Hippocampal formation (tissue), 2 donors: ENCODE measurements around the gene PTK7.

Experiments used
- DNase-seq, 2 donors: peaks; one replicate each; lab custom pipeline; 2025; lab: John Stamatoyannopoulos, UW

Gene PTK7

DNA sequence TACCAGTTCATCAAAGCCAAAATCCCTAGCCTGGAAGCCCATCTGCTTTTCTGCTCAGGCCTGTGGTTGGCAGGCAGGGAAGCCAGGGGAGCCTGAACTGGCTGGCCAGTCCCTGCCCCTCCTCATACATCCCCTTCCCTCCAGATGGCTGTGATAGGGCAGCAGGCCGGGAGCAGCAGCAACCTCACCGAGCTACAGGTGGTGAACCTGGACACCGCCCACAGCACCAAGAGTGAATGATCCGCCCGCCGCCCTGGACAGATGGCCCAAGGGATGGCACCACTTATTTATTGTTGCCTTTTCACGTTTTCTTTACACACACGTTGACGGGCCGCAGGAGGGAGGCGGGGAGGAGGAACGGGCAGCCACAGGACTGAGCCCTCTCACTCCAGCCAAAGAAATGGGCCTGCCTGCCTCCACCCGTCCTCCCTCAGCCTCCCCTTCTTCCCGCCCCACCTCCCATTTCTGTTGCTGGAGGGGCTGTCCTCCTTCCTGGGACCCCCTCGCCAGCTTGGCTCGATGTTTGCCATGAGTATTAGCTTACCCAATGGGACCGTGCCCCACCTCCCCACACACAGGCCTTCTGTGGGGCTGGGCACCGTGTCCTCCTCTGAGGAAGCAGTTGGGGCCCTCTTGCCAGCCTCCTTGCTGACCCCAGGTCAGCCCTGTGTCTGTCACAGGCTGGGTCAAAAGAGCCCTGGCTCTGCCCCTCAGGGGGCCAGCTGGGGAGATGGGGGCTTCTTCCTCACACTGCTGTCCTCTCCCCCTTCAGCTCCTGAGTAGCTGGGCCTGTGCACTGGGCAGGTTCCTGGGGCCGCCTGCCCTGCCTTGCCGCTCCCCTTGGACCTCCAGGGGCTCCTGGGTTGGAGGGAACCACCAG is 103.1 kb downstream of the PTK7 start:
- no peak for DNase-seq

DNA sequence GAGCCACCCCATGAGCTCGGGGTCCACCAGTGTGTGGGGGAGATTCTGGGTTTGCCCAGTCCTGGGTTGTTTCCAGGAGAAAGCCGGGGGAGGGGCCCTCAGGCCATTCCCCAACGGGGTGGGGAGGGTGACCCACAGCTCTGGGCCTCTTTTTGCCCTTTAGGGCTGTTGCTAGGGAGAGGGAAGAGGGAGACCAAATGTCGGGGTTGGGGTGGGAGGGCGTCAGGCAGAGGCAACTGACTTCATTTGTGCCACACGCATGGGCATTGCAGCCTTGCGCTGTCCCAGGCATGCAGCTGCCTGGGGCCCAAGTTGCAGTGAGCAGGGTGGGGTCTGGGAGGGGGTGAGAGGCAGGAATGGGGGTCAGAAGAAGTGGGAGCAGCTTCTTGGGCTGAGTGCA is 103.9 kb downstream of the PTK7 start:
- DNase-seq = no peak

DNA sequence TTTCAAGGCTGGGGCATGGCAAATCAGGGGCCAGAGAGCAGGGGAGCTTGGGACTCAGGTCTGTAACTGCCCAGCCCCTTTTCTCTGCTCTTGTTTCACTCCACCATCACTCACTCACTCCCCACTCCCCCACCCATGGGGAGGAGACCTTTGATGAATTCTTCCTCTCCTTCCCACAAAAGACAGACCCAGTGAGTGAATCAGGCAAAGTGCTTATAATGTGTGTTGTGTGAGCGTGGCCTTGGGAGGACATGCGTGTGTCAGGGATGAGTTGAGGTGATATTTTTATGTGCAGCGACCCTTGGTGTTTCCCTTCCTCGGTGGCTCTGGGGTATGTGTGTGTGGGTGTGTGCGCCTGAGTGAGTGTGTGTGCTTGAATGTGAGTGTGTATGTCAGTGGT is 104.9 kb downstream of the PTK7 start:
- no peak for DNase-seq

DNA sequence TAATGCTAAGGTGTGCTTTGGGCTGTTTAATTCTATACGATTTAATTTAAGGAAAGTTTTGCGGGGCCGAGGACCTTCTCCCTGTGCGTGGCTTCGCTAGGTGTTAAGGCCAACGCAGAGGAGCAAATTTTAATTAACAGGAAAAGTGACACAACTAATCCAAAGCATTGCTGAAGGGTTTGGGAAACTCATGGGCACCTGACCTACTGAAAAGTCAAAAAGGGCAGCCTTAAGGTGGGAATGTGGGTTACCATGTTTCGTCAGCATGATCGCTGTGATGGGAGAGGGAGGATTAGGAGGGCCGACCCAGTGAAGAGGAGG is 105.5 kb downstream of the PTK7 start:
- DNase-seq = no peak

DNA sequence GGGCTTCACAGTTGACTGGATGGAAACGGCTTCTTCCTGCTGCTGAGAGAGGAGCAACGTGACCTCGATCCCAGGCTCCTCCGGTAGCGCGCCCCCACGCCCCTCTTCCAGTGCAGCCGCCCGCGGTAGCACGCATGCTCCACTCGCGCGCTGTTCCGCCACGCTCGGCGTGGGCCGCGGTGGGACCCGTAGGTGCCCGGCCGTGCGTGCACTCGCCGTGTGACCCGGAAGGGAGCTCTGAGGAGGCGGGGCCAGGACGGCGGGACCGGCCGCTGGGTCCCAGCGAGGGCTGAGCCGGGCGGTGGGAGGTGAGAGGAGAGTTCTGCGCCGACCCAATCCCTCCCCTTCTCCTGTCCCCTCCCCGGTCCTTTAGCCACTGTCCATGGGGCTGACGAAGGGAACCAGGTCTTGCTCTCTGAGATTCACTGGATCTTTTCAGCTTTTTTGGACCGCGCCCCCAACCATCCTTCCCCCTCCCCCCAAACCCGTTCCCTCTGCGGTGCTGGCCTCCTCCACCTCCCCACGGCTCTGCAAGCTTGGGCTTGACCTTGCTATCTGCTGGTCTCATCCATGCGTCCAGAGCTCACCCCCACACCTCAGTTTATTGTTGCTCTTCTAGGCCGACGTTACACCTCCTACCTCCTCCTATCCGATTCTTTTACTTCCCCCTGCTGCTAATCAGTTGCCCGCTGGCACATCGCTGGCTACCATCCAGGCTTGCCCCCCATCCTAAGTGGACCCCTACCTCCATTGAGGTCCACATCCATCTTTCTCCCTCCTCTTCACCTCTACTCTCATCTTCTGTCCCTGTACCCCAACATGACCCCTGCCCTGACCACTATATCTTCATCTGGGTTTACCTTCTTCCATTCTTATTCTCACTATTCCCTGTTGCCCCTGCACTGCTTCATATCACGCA is 106.1 kb downstream of the PTK7 start, which contains the start of gene CUL9:
Gene CUL9 (plus strand): TSS at position 255 of the 919 bp plus-strand sequence. CDS start 2,115 bp downstream, outside the sequence.
- DNase-seq = peak; percentile 73 to 81

DNA sequence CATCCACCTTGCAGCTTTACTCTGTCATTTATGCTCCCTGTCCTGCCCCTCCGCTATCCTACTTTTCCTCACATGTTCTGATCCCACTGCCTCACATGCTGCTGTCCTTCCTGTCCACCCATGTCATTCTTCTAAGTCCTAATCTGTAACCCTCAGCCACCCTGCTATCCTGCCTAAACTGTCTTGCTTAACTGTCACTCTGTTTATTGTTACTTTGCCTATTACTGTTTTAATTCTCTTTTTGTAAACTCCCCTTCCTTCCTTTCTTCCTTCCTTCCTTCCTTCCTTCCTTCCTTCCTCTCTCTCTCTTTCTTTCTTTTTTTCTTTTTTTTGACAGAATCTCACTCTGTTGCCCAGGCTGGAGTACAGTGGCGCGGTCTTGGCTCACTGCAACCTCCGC is 107.3 kb downstream of the PTK7 start:
- DNase-seq = no peak

DNA sequence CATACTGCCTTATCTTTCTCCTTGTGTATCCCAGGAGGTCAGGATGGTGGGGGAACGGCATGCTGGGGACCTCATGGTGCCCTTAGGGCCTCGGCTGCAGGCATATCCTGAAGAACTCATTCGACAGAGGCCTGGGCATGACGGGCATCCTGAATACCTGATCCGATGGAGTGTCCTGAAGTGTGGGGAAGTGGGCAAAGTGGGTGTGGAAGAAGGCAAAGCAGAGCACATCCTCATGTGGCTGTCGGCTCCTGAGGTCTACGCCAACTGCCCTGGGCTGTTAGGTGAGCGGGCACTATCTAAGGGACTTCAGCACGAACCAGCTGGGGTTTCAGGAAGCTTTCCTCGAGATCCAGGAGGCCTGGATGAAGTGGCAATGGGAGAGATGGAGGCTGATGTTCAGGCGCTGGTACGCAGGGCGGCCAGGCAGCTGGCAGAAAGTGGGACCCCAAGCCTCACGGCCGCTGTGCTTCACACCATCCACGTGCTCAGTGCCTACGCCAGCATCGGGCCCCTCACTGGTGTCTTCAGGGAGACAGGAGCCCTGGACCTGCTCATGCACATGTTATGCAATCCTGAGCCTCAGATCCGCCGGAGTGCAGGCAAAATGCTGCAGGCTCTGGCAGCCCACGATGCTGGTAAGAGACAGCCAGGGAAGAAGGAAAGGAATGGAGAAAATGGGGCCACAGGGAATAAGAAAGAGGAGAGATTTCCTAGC is 108.3 kb downstream of the PTK7 start:
- DNase-seq = no peak

DNA sequence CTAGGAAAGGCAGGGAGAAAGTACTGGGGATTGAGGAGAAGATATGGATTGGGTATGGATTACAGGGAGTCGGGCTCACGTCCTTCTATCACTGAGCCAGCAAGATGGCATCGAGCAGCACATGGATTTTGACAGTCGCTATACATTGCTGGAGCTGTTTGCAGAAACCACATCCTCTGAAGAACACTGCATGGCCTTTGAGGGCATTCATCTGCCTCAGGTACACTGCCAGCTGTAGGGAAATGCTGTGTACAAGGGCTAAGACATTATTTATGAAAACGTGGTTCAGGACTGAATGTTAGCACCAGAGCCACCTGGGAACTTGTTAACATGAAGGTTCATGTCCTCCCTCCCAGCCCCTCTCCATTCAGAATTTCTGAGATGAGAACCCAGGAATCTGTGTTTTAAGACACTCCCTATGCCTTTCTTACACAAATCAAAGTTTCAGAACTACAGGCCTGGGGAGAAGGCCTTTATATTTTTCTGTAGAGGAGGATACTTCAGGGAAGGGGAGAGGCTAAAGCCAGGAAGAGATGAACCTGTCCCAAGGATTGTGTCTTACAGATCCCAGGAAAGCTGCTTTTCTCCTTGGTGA is 109.4 kb downstream of the PTK7 start:
- DNase-seq = no peak

DNA sequence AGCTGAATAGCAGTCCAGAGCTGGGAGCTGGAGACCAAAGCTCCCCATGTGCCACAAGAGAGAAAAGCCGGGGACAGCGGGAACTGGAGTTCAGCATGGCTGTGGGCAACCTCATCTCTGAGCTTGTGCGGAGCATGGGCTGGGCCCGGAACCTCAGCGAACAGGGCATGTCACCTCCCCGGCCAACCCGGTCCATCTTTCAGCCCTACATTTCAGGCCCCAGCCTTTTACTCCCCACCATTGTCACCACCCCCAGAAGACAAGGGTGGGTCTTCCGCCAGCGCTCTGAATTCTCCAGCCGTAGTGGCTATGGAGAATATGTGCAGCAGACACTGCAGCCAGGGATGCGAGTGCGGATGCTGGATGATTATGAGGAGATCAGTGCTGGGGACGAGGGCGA is 109.9 kb downstream of the PTK7 start:
- DNase-seq = no peak

DNA sequence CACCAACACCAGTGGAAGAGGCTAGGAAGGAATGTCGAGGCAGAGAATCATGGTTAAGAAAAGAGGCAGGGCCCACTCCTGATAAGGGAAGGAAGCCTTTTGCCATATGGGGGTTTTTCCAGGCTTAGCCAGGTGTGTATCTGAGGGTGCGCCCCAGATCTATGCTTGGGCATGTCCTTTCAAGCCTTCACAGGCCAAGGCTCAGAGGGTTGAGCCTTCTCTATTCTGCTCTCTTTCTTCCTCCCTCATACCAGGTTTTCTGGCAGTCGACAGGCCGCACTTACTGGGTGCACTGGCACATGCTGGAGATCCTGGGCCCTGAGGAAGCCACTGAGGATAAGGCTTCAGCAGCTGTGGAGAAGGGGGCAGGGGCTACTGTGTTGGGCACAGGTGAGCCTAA is 110.6 kb downstream of the PTK7 start:
- no peak for DNase-seq

DNA sequence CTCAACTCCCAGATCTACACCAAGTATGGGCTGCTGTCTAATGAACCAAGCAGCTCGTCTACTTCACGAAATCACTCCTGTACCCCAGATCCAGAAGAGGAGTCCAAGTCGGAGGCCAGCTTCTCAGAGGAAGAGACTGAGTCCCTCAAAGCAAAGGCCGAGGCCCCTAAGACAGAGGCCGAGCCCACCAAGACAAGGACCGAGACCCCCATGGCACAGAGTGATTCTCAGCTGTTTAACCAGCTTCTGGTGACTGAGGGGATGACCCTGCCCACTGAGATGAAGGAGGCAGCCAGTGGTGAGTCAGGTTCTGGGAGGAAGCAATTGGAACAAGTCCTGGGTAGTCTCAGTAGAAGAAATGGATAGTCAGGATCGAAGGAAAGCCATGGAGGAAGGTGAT is 111.7 kb downstream of the PTK7 start:
- DNase-seq = no peak

DNA sequence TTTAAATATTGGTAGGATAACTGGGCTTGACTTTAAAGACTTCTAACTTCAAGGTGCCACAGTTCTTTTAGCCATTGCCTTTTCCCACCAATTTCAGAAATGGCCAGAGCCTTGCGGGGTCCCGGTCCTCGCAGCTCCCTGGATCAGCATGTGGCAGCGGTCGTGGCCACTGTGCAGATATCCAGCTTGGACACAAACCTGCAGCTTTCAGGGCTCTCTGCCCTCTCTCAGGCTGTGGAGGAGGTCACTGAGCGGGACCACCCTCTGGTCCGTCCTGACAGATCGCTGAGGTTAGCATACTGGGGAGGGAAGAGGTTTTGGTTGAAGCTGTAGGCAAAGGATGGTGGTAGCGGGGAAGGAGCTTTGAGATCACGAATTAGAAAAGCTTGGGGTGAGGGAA is 112.3 kb downstream of the PTK7 start:
- DNase-seq = no peak

DNA sequence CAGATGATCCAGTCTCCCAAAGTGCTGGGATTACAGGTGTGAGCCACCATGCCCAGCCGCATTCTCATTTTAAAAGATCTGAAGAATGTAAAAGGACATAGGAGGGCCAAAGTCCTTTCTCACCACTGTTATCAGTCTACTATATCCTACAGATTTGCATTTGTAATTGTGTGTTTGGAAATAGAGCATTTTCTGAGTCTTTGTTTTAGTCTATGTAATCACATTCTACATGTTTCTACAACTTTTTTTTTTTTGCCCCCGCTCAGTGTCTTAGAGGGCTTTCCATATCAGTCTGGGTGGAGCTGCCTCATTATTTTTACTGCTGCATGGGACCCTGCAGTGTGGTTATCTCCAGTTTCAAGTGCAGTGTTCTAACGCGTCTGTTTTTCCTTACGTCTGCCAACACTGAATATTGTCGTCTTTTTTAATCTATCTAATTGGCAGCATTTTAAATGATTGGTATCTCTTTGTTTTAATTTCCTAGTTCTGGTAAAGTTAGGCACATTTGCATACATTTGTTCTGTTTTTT is 113.7 kb downstream of the PTK7 start:
- DNase-seq = no peak

DNA sequence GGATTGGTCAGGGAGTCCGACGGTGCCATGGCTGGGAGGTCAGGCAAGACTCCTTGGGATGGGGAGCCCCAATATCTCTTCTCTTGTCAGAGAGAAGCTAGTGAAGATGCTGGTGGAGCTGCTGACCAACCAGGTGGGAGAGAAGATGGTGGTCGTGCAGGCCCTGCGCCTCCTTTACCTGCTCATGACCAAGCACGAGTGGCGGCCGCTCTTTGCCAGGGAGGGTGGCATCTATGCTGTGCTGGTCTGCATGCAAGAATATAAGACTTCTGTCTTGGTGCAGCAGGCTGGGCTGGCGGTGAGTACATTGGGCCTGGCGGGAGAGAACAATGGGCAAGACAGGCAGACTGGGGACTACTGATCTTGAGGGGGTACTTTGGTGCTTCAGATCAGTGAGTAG is 116.8 kb downstream of the PTK7 start:
- no peak for DNase-seq

DNA sequence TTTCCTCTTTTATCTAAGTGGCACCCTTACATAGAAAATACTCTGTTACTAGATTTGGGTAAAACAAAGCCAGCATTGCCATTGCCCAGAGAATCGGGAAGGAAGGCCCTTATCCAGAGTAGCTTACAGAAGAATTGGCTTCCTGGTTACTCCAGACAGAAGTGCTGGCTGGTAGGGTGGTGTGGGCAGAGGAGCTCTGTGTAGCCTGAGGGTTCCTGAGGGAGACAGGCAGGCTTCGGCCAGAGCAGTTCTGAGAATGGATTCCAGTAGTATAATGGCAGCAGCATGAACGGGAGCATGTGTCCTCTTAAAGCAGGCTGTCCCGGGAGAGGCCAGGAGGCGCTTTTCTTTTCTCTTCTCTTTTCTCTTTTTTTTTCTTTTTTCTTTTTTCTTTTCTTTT is 117.8 kb downstream of the PTK7 start:
- DNase-seq = no peak

DNA sequence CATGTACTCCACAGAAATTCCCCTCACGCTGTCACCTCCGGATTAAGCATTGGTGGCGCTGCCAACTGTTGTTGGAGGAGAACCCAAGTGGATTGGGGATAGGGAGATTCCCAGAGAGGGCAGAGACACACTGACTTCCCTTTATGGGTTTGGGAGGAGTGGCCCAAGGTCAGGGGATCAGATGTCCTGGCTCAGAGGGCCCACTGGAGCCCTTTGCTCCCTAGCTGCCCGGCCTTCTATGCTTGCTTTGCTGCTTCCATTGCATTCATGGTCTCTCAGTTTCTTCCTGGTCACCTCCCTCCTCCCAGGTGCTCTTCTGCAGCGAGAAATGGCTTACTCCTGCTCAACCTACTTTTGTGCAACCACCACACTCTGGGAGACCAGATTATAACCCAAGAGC is 120.2 kb downstream of the PTK7 start:
- no peak for DNase-seq

DNA sequence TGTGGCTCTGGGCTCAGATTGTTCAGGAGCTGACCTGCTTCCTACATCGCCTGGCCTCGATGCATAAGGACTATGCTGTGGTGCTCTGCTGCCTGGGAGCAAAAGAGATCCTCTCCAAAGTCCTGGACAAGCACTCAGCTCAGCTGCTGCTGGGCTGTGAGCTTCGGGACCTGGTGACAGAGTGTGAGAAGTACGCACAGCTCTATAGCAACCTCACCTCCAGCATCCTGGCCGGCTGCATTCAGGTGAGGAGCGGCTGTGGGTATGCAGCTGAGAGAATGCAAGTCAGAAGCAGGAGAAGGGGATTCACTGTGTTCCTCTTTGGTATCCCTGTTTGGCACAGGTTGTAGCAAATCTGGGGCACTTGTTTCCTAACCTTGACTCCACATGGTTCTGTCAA is 123.8 kb downstream of the PTK7 start:
- no peak for DNase-seq

DNA sequence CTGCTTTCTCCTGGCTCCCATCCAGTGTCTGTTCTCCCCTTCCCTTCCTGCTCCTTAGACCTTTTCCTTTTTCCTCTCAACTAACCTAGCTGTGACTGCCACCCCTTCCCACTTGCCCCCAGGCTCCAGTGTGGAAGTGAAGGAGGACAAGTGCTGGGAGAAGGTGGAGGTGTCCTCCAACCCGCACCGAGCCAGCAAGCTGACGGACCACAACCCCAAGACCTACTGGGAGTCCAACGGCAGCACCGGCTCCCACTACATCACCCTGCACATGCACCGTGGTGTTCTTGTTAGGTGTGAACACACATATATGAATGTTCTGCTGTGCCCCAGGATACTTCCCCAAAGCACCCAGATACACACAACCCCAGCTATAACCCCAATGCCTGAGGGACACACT is 124.4 kb downstream of the PTK7 start:
- no peak for DNase-seq

DNA sequence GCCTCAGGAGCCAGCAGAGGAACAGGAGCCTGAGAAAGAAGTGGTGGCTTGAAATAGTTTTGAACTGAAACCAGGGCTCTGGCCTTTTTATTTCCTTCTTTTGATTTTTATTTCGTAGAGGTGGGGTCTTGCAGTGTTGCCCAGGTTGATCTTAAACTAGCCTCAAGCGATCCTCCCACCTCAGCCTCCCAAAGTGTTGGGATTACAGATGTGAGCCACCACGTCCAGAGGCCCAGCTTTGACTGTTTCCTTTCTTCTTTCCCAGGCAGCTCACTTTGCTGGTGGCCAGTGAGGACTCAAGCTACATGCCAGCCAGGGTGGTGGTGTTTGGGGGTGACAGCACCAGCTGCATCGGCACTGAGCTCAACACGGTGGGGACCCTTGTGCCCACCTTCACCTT is 126.3 kb downstream of the PTK7 start:
- no peak for DNase-seq

DNA sequence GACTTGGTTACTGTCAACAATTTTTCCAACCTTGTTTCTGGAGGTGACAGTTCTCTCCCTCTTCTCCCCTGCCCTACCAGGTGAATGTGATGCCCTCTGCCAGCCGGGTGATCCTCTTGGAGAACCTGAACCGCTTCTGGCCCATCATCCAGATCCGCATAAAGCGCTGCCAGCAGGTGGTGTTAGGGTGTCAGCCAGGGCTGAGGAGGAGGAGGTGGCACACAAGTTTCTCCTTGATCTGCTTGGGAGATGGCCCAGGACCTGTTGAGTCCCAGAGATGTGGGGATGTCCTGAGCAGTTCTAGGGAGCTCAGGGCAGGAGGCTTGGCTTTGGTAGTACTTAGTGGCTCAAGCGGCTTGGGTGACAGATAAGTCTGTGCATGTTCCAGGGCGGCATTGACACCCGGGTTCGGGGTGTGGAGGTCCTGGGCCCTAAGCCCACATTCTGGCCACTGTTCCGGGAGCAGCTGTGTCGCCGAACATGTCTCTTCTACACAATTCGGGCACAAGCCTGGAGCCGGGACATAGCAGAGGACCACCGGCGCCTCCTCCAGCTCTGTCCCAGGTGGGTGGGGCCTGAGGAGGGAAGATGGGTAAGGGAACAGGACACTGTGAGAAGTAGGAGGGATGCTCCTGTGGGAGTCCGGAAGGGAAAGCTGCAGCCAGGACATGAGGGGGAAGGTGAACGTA is 127.1 kb downstream of the PTK7 start:
- no peak for DNase-seq

DNA sequence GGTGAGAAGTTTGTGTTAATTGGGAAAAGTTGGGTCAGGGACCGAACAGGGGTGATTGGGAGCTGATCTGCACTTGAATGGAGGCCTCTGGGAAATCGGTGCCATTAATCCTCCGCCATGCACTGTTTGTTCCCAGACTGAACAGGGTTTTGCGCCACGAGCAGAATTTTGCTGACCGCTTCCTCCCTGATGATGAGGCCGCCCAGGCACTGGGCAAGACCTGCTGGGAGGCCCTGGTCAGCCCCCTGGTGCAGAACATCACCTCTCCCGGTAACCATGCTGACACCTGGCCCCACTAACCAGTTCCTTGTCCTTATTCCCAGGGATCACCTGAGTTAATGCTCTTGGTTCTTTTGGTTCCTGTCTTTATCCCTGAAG is 127.6 kb downstream of the PTK7 start:
- DNase-seq = no peak
